HFFc6 (cell line): ENCODE results near the gene CAPN5. TPM values are rescaled to one million over a fixed set of nuclear protein-coding genes. Genes with fewer than 3 reads are reported as not detected.
A peak's percentile ranks its signal among the peaks of the same experiment; 100 is the strongest.
"Not testable (repeated sequence)": the region's sequence is repeated elsewhere in the genome, so short reads cannot be mapped to it uniquely, and the experiment has no call there.

Source experiments
- DNase-seq: peaks from one replicate; pipeline ENCODE4 v3.0.0-alpha.2; 2018
- H3K27ac Mint-ChIP-seq: 2 replicates; pipeline ENCODE4 v1.8.0; 2020; ENCODE audit warnings: mild to moderate bottlenecking, mixed read lengths
- H3K27me3 Mint-ChIP-seq: 2 replicates; pipeline ENCODE4 v1.8.0; 2021; ENCODE audit warnings: mild to moderate bottlenecking, moderate library complexity, mixed read lengths; ENCODE audit not compliant: insufficient read depth
- H3K36me3 Mint-ChIP-seq: 2 replicates; pipeline ENCODE4 v1.8.0; 2021; ENCODE audit warnings: low read depth, mixed read lengths
- H3K4me1 Mint-ChIP-seq: 2 replicates; pipeline ENCODE4 v1.8.0; 2020; ENCODE audit warnings: low read depth, mixed read lengths
- H3K4me3 Mint-ChIP-seq: 2 replicates; pipeline ENCODE4 v1.8.0; 2020; ENCODE audit warnings: mild to moderate bottlenecking, moderate library complexity, mixed read lengths
- H3K9me3 Mint-ChIP-seq: 2 replicates; pipeline ENCODE4 v1.8.0; 2020; ENCODE audit warnings: mild to moderate bottlenecking, mixed read lengths
- CTCF ChIP-seq: fragments of 200-600 bp; sonication (generic); IDR thresholded peaks from 2 replicates; pipeline ENCODE4 v1.5.0; 2021; ENCODE audit warnings: antibody characterized with exemption, mild to moderate bottlenecking
- long read RNA-seq: library from polyadenylated mRNA; unstranded; transcript quantifications from one replicate; pipeline ENCODE4 v2.0.0, GENCODE V29; 2019
- total RNA-seq, 6 experiments: library from RNA; stranded (reverse); fragmentation: NEBNext Ultra II Directional; extraction: Animal tissue kit (Norgen Biotek cat#: 25700); gene quantifications; 2 replicates in 1 of 6; 3 replicates in 5 of 6; pipeline ENCODE4 v1.2.3, GENCODE V29; 2021

CAPN5 gene
- total RNA-seq = 10 to 100 TPM; 20.7 to 32.7 (median 29.0) TPM
- long read RNA-seq, full-length matches to known transcripts = 9 of 15 reads
- long read RNA-seq, partial matches to known transcripts = 1 of 15 reads
- long read RNA-seq, other reads (novel, unspliced or antisense) = 5 of 15 reads

GRCh38 chr11:77066229-77067042, at the start of gene CAPN5:
Gene CAPN5 (plus strand): TSS chr11:77066971. CDS start chr11:77084887, 17,916 bp downstream.
- peak; percentile 69 for TF ChIP-seq CTCF
- Mint-ChIP-seq H3K4me1 (peaks cover 32% of the 10 kb centered on the region), H3K36me3 (no peaks in the 10 kb centered on the region)

GRCh38 chr11:77018396-77018924, 48.3 kb upstream of the CAPN5 start:
- not testable (repeated sequence) for H3K4me3 Mint-ChIP-seq

More at GRCh38 chr11:77066229-77067042, at the start of gene CAPN5:
- Mint-ChIP-seq H3K27ac (peak within 1 kb of the TSS; percentile 95), H3K27me3 (peaks cover under 1% of the 10 kb centered on the region), H3K9me3 (no peaks in the 10 kb centered on the region), H3K4me3 (peak within 1 kb of the TSS; percentile 97)
- peak; percentile 88 for DNase-seq

GRCh38 chr11:77019976-77020595, 46.7 kb upstream of the CAPN5 start:
- no peaks in the 10 kb centered on the region; the same call in 1 of the 2 replicates for H3K27me3 Mint-ChIP-seq
- TF ChIP-seq CTCF = no peak
- peaks cover 35% of the 10 kb centered on the region for H3K4me1 Mint-ChIP-seq
- H3K27ac Mint-ChIP-seq = no peak overlapping the region
- H3K4me3 Mint-ChIP-seq = no peak overlapping the region
- no peak for DNase-seq
- peaks cover 21% of the 10 kb centered on the region for H3K36me3 Mint-ChIP-seq
- no peaks in the 10 kb centered on the region for H3K9me3 Mint-ChIP-seq

More at GRCh38 chr11:77018396-77018924, 48.3 kb upstream of the CAPN5 start:
- not testable (repeated sequence) for H3K27me3 Mint-ChIP-seq, H3K27ac Mint-ChIP-seq, DNase-seq, H3K9me3 Mint-ChIP-seq
- Mint-ChIP-seq H3K36me3 (peaks cover 21% of the 10 kb centered on the region), H3K4me1 (peaks cover 35% of the 10 kb centered on the region)

- H3K4me3 Mint-ChIP-seq = no peak overlapping the region
- no peaks in the 10 kb centered on the region for H3K9me3 Mint-ChIP-seq
- no peak for DNase-seq
- H3K36me3 Mint-ChIP-seq = peaks cover 19% of the 10 kb centered on the region
- H3K27me3 Mint-ChIP-seq = no peaks in the 10 kb centered on the region; the same call in 1 of the 2 replicates
- H3K27ac Mint-ChIP-seq = no peak overlapping the region
- TF ChIP-seq CTCF = no peak
- H3K4me1 Mint-ChIP-seq = peaks cover 30% of the 10 kb centered on the region
These were observed 46.0 kb upstream of the CAPN5 start for GRCh38 chr11:77020734-77021133.

- DNase-seq = no peak
- Mint-ChIP-seq H3K4me1 (peaks cover 15% of the 10 kb centered on the region), H3K27ac (no peak overlapping the region), H3K9me3 (no peaks in the 10 kb centered on the region), H3K36me3 (no peaks in the 10 kb centered on the region), H3K27me3 (peaks cover 8% of the 10 kb centered on the region), H3K4me3 (no peak overlapping the region)
- no peak for TF ChIP-seq CTCF
These were observed 42.0 kb upstream of the CAPN5 start for GRCh38 chr11:77024745-77025144.
